Measurements from ENCODE around the gene DOCK1. TPM values are rescaled to one million over a fixed set of nuclear protein-coding genes. Genes with fewer than 3 reads are reported as not detected.

The DOCK1 gene
- polyA plus RNA-seq, 1 donor from 2014 or later, result 2.7 TPM

DNA sequence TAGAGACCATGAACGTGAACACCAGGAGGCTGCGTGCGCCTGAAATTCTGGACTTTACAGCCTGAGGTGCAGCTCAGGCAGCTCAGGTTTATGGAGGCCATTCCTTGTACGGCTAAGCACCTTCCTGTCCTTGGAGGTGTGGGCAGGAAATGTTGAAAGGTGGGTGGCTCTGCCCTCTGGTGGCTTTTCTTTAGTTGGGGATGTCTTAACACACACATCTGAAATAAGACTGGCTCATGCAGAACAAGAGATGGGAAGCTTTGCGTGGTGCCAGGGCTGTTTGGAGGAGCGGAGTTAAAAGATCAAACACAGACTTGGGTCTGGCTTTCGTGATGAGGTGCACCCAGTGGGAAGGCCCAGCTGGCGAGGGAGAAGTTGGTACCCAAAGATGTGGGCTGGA, 64.1 kb downstream of the DOCK1 start:
- no peak overlapping the region for H3K4me3 ChIP-seq (ENCODE audit: low read length)
- no peak overlapping the region for H3K9ac ChIP-seq (ENCODE audit: low read length)
- H4K20me1 ChIP-seq (ENCODE audit: insufficient read depth), result no peaks in the 10 kb centered on the region
- H3K27me3 ChIP-seq (ENCODE audit: insufficient read depth, low read depth, low read length), result no peaks in the 10 kb centered on the region
- H3K4me2 ChIP-seq (ENCODE audit: low read length), result no peak overlapping the region
- H3K9me3 ChIP-seq (ENCODE audit: low read length), result peaks cover 3% of the 10 kb centered on the region
- H3K36me3 ChIP-seq (ENCODE audit: insufficient read depth, low read length), result no peaks in the 10 kb centered on the region
- H3K9me2 ChIP-seq (ENCODE audit: insufficient read depth, low read length), result no peaks in the 10 kb centered on the region
- no peak overlapping the region for H2AFZ ChIP-seq (ENCODE audit: low read depth, low read length)
- no peaks in the 10 kb centered on the region for H3F3A ChIP-seq (ENCODE audit: insufficient read depth, low read length, poor library complexity, severe bottlenecking)
- H3K27ac ChIP-seq (ENCODE audit: low read length), result no peak overlapping the region
- no peaks in the 10 kb centered on the region for H3K79me2 ChIP-seq (replicated peaks; ENCODE audit: insufficient read depth, low read length)
- no peak for TF ChIP-seq POLR2AphosphoS5 (IDR thresholded peaks at IDR 0.05)

- TF ChIP-seq EZH2 (IDR thresholded peaks at IDR 0.05; ENCODE audit: borderline replicate concordance, insufficient read depth, low read length, poor library complexity, severe bottlenecking), result no peak
- TF ChIP-seq RAD21 (conservative IDR thresholded peaks at IDR 0.05), result no peak
- TF ChIP-seq SMC3 (conservative IDR thresholded peaks at IDR 0.05; ENCODE audit: poor library complexity), result no peak
- TF ChIP-seq EP300 (conservative IDR thresholded peaks at IDR 0.05; ENCODE audit: poor library complexity, severe bottlenecking), result no peak
- TF ChIP-seq, protein P1, sequence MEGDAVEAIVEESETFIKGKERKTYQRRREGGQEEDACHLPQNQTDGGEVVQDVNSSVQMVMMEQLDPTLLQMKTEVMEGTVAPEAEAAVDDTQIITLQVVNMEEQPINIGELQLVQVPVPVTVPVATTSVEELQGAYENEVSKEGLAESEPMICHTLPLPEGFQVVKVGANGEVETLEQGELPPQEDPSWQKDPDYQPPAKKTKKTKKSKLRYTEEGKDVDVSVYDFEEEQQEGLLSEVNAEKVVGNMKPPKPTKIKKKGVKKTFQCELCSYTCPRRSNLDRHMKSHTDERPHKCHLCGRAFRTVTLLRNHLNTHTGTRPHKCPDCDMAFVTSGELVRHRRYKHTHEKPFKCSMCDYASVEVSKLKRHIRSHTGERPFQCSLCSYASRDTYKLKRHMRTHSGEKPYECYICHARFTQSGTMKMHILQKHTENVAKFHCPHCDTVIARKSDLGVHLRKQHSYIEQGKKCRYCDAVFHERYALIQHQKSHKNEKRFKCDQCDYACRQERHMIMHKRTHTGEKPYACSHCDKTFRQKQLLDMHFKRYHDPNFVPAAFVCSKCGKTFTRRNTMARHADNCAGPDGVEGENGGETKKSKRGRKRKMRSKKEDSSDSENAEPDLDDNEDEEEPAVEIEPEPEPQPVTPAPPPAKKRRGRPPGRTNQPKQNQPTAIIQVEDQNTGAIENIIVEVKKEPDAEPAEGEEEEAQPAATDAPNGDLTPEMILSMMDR (IDR thresholded peaks at IDR 0.05; ENCODE audit: poor library complexity, severe bottlenecking), result no peak
- TF ChIP-seq, protein P2, sequence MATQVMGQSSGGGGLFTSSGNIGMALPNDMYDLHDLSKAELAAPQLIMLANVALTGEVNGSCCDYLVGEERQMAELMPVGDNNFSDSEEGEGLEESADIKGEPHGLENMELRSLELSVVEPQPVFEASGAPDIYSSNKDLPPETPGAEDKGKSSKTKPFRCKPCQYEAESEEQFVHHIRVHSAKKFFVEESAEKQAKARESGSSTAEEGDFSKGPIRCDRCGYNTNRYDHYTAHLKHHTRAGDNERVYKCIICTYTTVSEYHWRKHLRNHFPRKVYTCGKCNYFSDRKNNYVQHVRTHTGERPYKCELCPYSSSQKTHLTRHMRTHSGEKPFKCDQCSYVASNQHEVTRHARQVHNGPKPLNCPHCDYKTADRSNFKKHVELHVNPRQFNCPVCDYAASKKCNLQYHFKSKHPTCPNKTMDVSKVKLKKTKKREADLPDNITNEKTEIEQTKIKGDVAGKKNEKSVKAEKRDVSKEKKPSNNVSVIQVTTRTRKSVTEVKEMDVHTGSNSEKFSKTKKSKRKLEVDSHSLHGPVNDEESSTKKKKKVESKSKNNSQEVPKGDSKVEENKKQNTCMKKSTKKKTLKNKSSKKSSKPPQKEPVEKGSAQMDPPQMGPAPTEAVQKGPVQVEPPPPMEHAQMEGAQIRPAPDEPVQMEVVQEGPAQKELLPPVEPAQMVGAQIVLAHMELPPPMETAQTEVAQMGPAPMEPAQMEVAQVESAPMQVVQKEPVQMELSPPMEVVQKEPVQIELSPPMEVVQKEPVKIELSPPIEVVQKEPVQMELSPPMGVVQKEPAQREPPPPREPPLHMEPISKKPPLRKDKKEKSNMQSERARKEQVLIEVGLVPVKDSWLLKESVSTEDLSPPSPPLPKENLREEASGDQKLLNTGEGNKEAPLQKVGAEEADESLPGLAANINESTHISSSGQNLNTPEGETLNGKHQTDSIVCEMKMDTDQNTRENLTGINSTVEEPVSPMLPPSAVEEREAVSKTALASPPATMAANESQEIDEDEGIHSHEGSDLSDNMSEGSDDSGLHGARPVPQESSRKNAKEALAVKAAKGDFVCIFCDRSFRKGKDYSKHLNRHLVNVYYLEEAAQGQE (IDR thresholded peaks at IDR 0.05; ENCODE audit: borderline replicate concordance), result no peak
- no peak for TF ChIP-seq TAF1 (IDR thresholded peaks at IDR 0.05; ENCODE audit: low read depth)
- TF ChIP-seq MXI1 (conservative IDR thresholded peaks at IDR 0.05; ENCODE audit: poor library complexity, severe bottlenecking), result no peak
- Histone ChIP-seq H2AFZ (ENCODE audit: low read depth, low read length) (no peak overlapping the region), H3K36me3 (ENCODE audit: insufficient read depth, low read length) (no peaks in the 10 kb centered on the region), H3K9me2 (ENCODE audit: insufficient read depth, low read length) (no peaks in the 10 kb centered on the region), H3K4me3 (ENCODE audit: low read length) (no peak overlapping the region), H3F3A (ENCODE audit: insufficient read depth, low read length, poor library complexity, severe bottlenecking) (no peaks in the 10 kb centered on the region), H3K27ac (ENCODE audit: low read length) (no peak overlapping the region), H3K79me2 (replicated peaks; ENCODE audit: insufficient read depth, low read length) (no peaks in the 10 kb centered on the region), H3K9me3 (ENCODE audit: low read length) (no peaks in the 10 kb centered on the region), H4K20me1 (ENCODE audit: insufficient read depth) (no peaks in the 10 kb centered on the region), H3K9ac (ENCODE audit: low read length) (no peak overlapping the region), H3K4me2 (ENCODE audit: low read length) (no peak overlapping the region), H3K27me3 (ENCODE audit: insufficient read depth, low read depth, low read length) (no peaks in the 10 kb centered on the region)
Observed at GRCh38 chr10:126972635-126973414, 67.6 kb downstream of the DOCK1 start.

Data from neural cell (in vitro differentiated cells).